ENCODE data around the gene SLC6A6.

Gene SLC6A6

GRCh38 chr3:14372587-14372986, 29.8 kb upstream of the SLC6A6 start:
- DNase-seq, result no peak

- DNase-seq, result no peak
Measured at GRCh38 chr3:14373753-14374376, 28.5 kb upstream of the SLC6A6 start.

GRCh38 chr3:14374444-14374883, 27.9 kb upstream of the SLC6A6 start:
- DNase-seq, result no peak

GRCh38 chr3:14375192-14375591, 27.2 kb upstream of the SLC6A6 start:
- DNase-seq, result no peak

- no peak for DNase-seq
Measured at GRCh38 chr3:14376348-14377043, 25.9 kb upstream of the SLC6A6 start.

- DNase-seq, result no peak
Measured at GRCh38 chr3:14377044-14377837, 25.2 kb upstream of the SLC6A6 start.

- peak in 2 of 14 donors; percentile 5 to 19 for DNase-seq
Measured at GRCh38 chr3:14377838-14378169, 24.6 kb upstream of the SLC6A6 start.

- DNase-seq, result no peak
Measured at GRCh38 chr3:14378415-14378814, 24.0 kb upstream of the SLC6A6 start.

- DNase-seq, result no peak
Measured at GRCh38 chr3:14379843-14380242, 22.6 kb upstream of the SLC6A6 start.

GRCh38 chr3:14386254-14386653, 16.2 kb upstream of the SLC6A6 start:
- DNase-seq, result no peak

GRCh38 chr3:14388201-14388600, 14.2 kb upstream of the SLC6A6 start:
- no peak for DNase-seq

- no peak for DNase-seq
Measured at GRCh38 chr3:14389166-14389606, 13.2 kb upstream of the SLC6A6 start.

- DNase-seq, result no peak
Measured at GRCh38 chr3:14389716-14390115, 12.7 kb upstream of the SLC6A6 start.

- DNase-seq, result peak in 3 of 14 donors; percentile 19 to 58 (median 36)
Measured at GRCh38 chr3:14391033-14391432, 11.4 kb upstream of the SLC6A6 start.

- DNase-seq, result no peak
Measured at GRCh38 chr3:14392231-14392630, 10.2 kb upstream of the SLC6A6 start.

GRCh38 chr3:14392803-14393319, 9.5 kb upstream of the SLC6A6 start:
- no peak for DNase-seq

GRCh38 chr3:14393440-14394106, 8.8 kb upstream of the SLC6A6 start:
- DNase-seq, result no peak

GRCh38 chr3:14396031-14396692, 6.2 kb upstream of the SLC6A6 start:
- no peak for DNase-seq

GRCh38 chr3:14397046-14397445, 5.4 kb upstream of the SLC6A6 start:
- DNase-seq, result no peak

GRCh38 chr3:14397531-14397930, 4.9 kb upstream of the SLC6A6 start:
- peak in 5 of 14 donors; percentile 2 to 53 (median 47) for DNase-seq

GRCh38 chr3:14397940-14398796, 4.2 kb upstream of the SLC6A6 start:
- no peak for DNase-seq
